A673 (cell line): ENCODE data around the gene CRLF1. TPM values are rescaled to one million over a fixed set of nuclear protein-coding genes. Genes with fewer than 3 reads are reported as not detected.
"Not testable (repeated sequence)": the region's sequence is repeated elsewhere in the genome, so short reads cannot be mapped to it uniquely, and the experiment has no call there.

Source experiments
- BruUV-seq: library from RNA; stranded (reverse); fragments of 400-500 nt; replicated peaks from 2 replicates; lab custom pipeline; 2021; lab: Mats Ljungman, UMichigan
- CTCF ChIA-PET: fragments of 300-600 bp; sonication (Branson Sonifier 250); formaldehyde crosslinking; loops from one replicate; lab custom pipeline; 2022; ENCODE audit warnings: antibody characterized with exemption; lab: Charles Lee
- POLR2A ChIA-PET: fragments of 300-600 bp; sonication (Branson Sonifier 250); formaldehyde crosslinking; loops from one replicate; lab custom pipeline; 2022; ENCODE audit warnings: antibody characterized with exemption; ENCODE audit not compliant: low non-redundant PET; lab: Charles Lee
- DNase-seq: peaks from one replicate; pipeline ENCODE4 v3.0.0-alpha.2; 2015; ENCODE audit warnings: low spot score
- H3K27ac ChIP-seq: fragments of 200-600 bp; sonication (generic); 2 replicates; pipeline ENCODE4 v1.5.1; 2016; ENCODE audit warnings: mixed run types, low read depth, mild to moderate bottlenecking, mixed read lengths, antibody characterized with exemption, low read length; ENCODE audit not compliant: poor library complexity, severe bottlenecking
- H3K27me3 ChIP-seq: fragments of 200-600 bp; sonication (generic); replicated peaks from 2 replicates; pipeline ENCODE4 v1.6.1; 2017; ENCODE audit warnings: mixed run types, low read depth, mild to moderate bottlenecking, mixed read lengths, antibody characterized with exemption, low read length; ENCODE audit not compliant: insufficient read depth, poor library complexity
- H3K36me3 ChIP-seq: fragments of 200-600 bp; sonication (generic); 2 replicates; pipeline ENCODE4 v1.6.1; 2016; ENCODE audit warnings: mixed run types, mild to moderate bottlenecking, mixed read lengths, antibody characterized with exemption, low read length; ENCODE audit not compliant: insufficient read depth, poor library complexity, severe bottlenecking
- H3K4me1 ChIP-seq: fragments of 200-600 bp; sonication (generic); 2 replicates; pipeline ENCODE4 v1.6.1; 2017; ENCODE audit warnings: mixed run types, mild to moderate bottlenecking, mixed read lengths, antibody characterized with exemption, low read length; ENCODE audit not compliant: insufficient read depth, poor library complexity, severe bottlenecking
- H3K4me3 ChIP-seq: fragments of 200-600 bp; sonication (generic); 2 replicates; pipeline ENCODE4 v1.5.1; 2016; ENCODE audit warnings: low read depth, mixed run types, mild to moderate bottlenecking, mixed read lengths, low read length; ENCODE audit not compliant: poor library complexity, severe bottlenecking
- H3K9me3 ChIP-seq: fragments of 200-600 bp; sonication (generic); 2 replicates; pipeline ENCODE4 v1.6.1; 2016; ENCODE audit warnings: mixed run types, low read depth, mild to moderate bottlenecking, mixed read lengths, antibody characterized with exemption, low read length; ENCODE audit not compliant: poor library complexity, severe bottlenecking
- CTCF ChIP-seq: fragments of 300-800, 200-600 bp; sonication (generic); conservative IDR thresholded peaks from 2 replicates; pipeline ENCODE4 v1.5.1; 2017; ENCODE audit warnings: low read depth, mild to moderate bottlenecking, antibody characterized with exemption, low read length, moderate library complexity, mixed read lengths
- EZH2 ChIP-seq: fragments of 200-600 bp; sonication (generic); IDR thresholded peaks from 2 replicates; pipeline ENCODE4 v1.6.1; 2017; ENCODE audit warnings: borderline replicate concordance, low read depth, mild to moderate bottlenecking, mixed read lengths, antibody characterized with exemption, low read length; ENCODE audit not compliant: poor library complexity, severe bottlenecking
- intact Hi-C: fragments of 100-400 bp; cut with micrococcal nuclease; formaldehyde crosslinking; loops from one replicate; pipeline ENCODE4 v1.10.0; 2022; ENCODE audit not compliant: unreplicated experiment
- total RNA-seq: library from RNA; stranded (reverse); gene quantifications from 2 replicates; pipeline ENCODE4 v1.2.3, GENCODE V29; 2021

CRLF1 gene
- total RNA-seq, 1 experiment from 2014 or later = 192 TPM

GRCh38 chr19:18594824-18595373, 11.7 kb downstream of the CRLF1 start:
- Histone ChIP-seq H3K27ac (peak overlapping the region; percentile 60), H3K4me3 (peak overlapping the region; percentile 25), H3K4me1 (peaks cover 68% of the 10 kb centered on the region), H3K36me3 (peaks cover 33% of the 10 kb centered on the region), H3K9me3 (no peaks in the 10 kb centered on the region), H3K27me3 (no peaks in the 10 kb centered on the region)
- CTCF ChIA-PET = interaction anchor here (1.2 kb wide), 1 partner anchor 252 kb away, joined by 7 read pairs; no protein-coding TSS in a partner anchor
- POLR2A ChIA-PET = interaction anchor here (0.6 to 0.7 kb wide), 2 partner anchors 252 to 727 kb away, joined by 3 to 6 read pairs; no protein-coding TSS in a partner anchor
- no peak for DNase-seq
- no TSS peak for BruUV-seq
- TF ChIP-seq CTCF (no peak), EZH2 (no peak)
- intact Hi-C loops = loop anchor here (5.0 to 10.0 kb wide), 4 partner anchors 82 to 322 kb away; partner anchors contain the start of genes COPE and DDX49

GRCh38 chr19:18594096-18594823, 12.3 kb downstream of the CRLF1 start:
- Histone ChIP-seq H3K27ac (peak overlapping the region; percentile 60), H3K4me3 (peak overlapping the region; percentile 25), H3K27me3 (no peaks in the 10 kb centered on the region), H3K36me3 (peaks cover 30% of the 10 kb centered on the region), H3K4me1 (peaks cover 68% of the 10 kb centered on the region), H3K9me3 (no peaks in the 10 kb centered on the region)
- no TSS peak for BruUV-seq
- DNase-seq = peak; percentile 86
- CTCF ChIA-PET = interaction anchor here (0.6 to 1.2 kb wide), 2 partner anchors 105 to 253 kb away, joined by 4 to 7 read pairs; no protein-coding TSS in a partner anchor
- no peak for TF ChIP-seq EZH2
- peak; percentile 62 for TF ChIP-seq CTCF
- intact Hi-C loops = loop anchor here (5.0 to 10.0 kb wide), 4 partner anchors 83 to 323 kb away; partner anchors contain the start of genes COPE and DDX49
- POLR2A ChIA-PET = interaction anchor here (0.5 to 0.7 kb wide), 3 partner anchors 24 to 252 kb away, joined by 3 to 6 read pairs (median 4); no protein-coding TSS in a partner anchor

- intact Hi-C loops = loop anchor here (5.0 to 10.0 kb wide), 4 partner anchors 84 to 324 kb away; partner anchors contain the start of genes COPE and DDX49
- Histone ChIP-seq H3K4me1 (peaks cover 62% of the 10 kb centered on the region), H3K36me3 (peaks cover 23% of the 10 kb centered on the region), H3K4me3 (no peak overlapping the region), H3K27ac (peak overlapping the region; percentile 41), H3K27me3 (no peaks in the 10 kb centered on the region), H3K9me3 (no peaks in the 10 kb centered on the region)
- CTCF ChIA-PET = interaction anchor here (0.6 to 1.2 kb wide), 2 partner anchors 106 to 253 kb away, joined by 4 to 7 read pairs; no protein-coding TSS in a partner anchor
- BruUV-seq = no TSS peak
- POLR2A ChIA-PET = interaction anchor here (0.5 to 0.6 kb wide), 2 partner anchors 25 to 243 kb away, joined by 4 to 6 read pairs; no protein-coding TSS in a partner anchor
- no peak for DNase-seq
- TF ChIP-seq CTCF (no peak), EZH2 (no peak)
Observed at GRCh38 chr19:18593367-18594095, 13.1 kb downstream of the CRLF1 start.

GRCh38 chr19:18592732-18593131, 13.9 kb downstream of the CRLF1 start:
- DNase-seq, H3K4me3 ChIP-seq, H3K9me3 ChIP-seq, BruUV-seq, POLR2A ChIA-PET, H3K27me3 ChIP-seq: not testable (repeated sequence)
- peaks cover 61% of the 10 kb centered on the region for H3K4me1 ChIP-seq
- CTCF ChIA-PET = interaction anchor here (0.6 to 0.7 kb wide), 2 partner anchors 21 to 80 kb away, joined by 3 read pairs; partner anchors contain the start of gene UBA52
- H3K27ac ChIP-seq = peak overlapping the region; percentile 41
- intact Hi-C loops = loop anchor here (5.0 to 10.0 kb wide), 4 partner anchors 85 to 325 kb away; partner anchors contain the start of genes COPE and DDX49
- peaks cover 21% of the 10 kb centered on the region for H3K36me3 ChIP-seq
